Pancreas (tissue), 10 donors: Measurements from ENCODE around the gene BUB3. TPM values are rescaled to one million over a fixed set of nuclear protein-coding genes. Genes with fewer than 3 reads are reported as not detected.
A peak's percentile ranks its signal among the peaks of the same experiment; 100 is the strongest.

Experiments used
- ATAC-seq, 4 donors: fragments of 200-7000 bp; cut with Tn5 transposase; one replicate each; pipeline versions ENCODE4 v1.8.0 to v1.9.1; 2020; ENCODE audit warnings: mild to moderate bottlenecking in 4 of 4, moderate library complexity in 4 of 4
- DNase-seq, 6 donors: peaks; one replicate each; pipeline ENCODE4 v3.0.0-alpha.2; 2020
- FAIRE-seq: peaks from 2 replicates; lab custom pipeline; 2012; peaks lifted over from hg19 to GRCh38; lab: Jason Lieb, UNC
- H3K27ac ChIP-seq, 4 donors: fragments of 200-600 bp; sonication (generic); 1 replicate in 3 of 4; 2 replicates in 1 of 4; pipeline versions ENCODE4 v1.5.0 to v1.8.0; 2020
- H3K27me3 ChIP-seq, 4 donors: fragments of 200-600 bp; one replicate each; pipeline ENCODE4 v1.8.0; 2021
- H3K36me3 ChIP-seq, 3 donors: fragments of 200-600 bp; sonication (generic) in 1 of 3; one replicate each; pipeline versions ENCODE4 v1.5.0 to v1.8.0; 2020 to 2021
- H3K4me1 ChIP-seq, 3 donors: fragments of 200-600 bp; one replicate each; pipeline ENCODE4 v1.8.0; 2021
- H3K4me3 ChIP-seq, 4 donors: fragments of 200-600 bp; sonication (generic) in 2 of 4; one replicate each; pipeline versions ENCODE4 v1.5.0 to v1.8.0; 2020 to 2021
- H3K9me3 ChIP-seq, 4 donors: fragments of 200-600 bp; one replicate each; pipeline ENCODE4 v1.8.0; 2021
- CTCF ChIP-seq, 4 donors: fragments of 200-600 bp; sonication (generic) in 3 of 4; IDR thresholded peaks; one replicate each; pipeline versions ENCODE4 v1.5.0 to v1.8.0; 2021; ENCODE audit warnings: antibody characterized with exemption in 4 of 4
- WGBS, 2 donors: extraction: QIAGEN DNeasy Blood & Tissue Kit; methylation state at CpG; one replicate each; pipeline ENCODE4 v1.1.7; 2013; 5-methylcytosine and 5-hydroxymethylcytosine counted together
- intact Hi-C, 3 donors: fragments of 100-400 bp; cut with DNase I; formaldehyde crosslinking; loops; one replicate each; pipeline versions ENCODE4 v1.11.1 to v1.14.2; 2022
- polyA plus RNA-seq, 2 donors: library from polyadenylated mRNA; stranded (reverse); fragments of 200-250 nt; gene quantifications; one replicate each; pipeline ENCODE4 v1.2.3, GENCODE V29; 2013
- total RNA-seq, 6 donors: library from RNA; stranded (reverse); fragmentation: NEBNext Ultra II Directional in 4 of 6; extraction: Animal tissue kit (Norgen Biotek cat#: 25700) in 4 of 6; gene quantifications; one replicate each; pipeline versions ENCODE4 v1.2.1 to v1.2.4, GENCODE V29; 2021 to 2023
- donor health status: healthy with polysubstance abuse.
- donor health status: DM: no; HTN: no; CAD: no; lungs with moderate emphysema.
- donor health status: DM: no; HTN: no; CAD: no.
- donor health status: control.
- donor health status: control.
- donor health status: Bipolar disorder and iron deficiency.
- donor health status: DM: yes; HTN: yes; CAD: no.
- donor health status: DM: no; HTN: no; CAD: no.
- donor health status: DM: no; HTN: no; CAD: no.
- donor health status: DM: yes; HTN: yes; CAD: no.

BUB3 gene
- total and polyA plus RNA-seq, 8 donors = 10.0 to 33.8 (median 23.0) TPM

GRCh38 chr10:123143825-123144168 is 10.4 kb upstream of the BUB3 start:
- no peak overlapping the region for H3K27ac ChIP-seq
- H3K9me3 ChIP-seq = no peaks in the 10 kb centered on the region
- H3K4me3 ChIP-seq = no peak overlapping the region
- intact Hi-C loops = no loop called here
- no peak for FAIRE-seq
- peaks cover 0 to 7% (median 0%) of the 10 kb centered on the region in 3 donors for H3K4me1 ChIP-seq
- no peak for DNase-seq
- ATAC-seq = no peak
- TF ChIP-seq CTCF (IDR thresholded peaks at IDR 0.05) = no peak
- no peaks in the 10 kb centered on the region for H3K36me3 ChIP-seq
- peaks cover 4 to 74% (median 29%) of the 10 kb centered on the region in 4 donors for H3K27me3 ChIP-seq
- 11 to 13% methylated on average over 10 of the region's 10 CpGs for WGBS, 2 donors

DNA sequence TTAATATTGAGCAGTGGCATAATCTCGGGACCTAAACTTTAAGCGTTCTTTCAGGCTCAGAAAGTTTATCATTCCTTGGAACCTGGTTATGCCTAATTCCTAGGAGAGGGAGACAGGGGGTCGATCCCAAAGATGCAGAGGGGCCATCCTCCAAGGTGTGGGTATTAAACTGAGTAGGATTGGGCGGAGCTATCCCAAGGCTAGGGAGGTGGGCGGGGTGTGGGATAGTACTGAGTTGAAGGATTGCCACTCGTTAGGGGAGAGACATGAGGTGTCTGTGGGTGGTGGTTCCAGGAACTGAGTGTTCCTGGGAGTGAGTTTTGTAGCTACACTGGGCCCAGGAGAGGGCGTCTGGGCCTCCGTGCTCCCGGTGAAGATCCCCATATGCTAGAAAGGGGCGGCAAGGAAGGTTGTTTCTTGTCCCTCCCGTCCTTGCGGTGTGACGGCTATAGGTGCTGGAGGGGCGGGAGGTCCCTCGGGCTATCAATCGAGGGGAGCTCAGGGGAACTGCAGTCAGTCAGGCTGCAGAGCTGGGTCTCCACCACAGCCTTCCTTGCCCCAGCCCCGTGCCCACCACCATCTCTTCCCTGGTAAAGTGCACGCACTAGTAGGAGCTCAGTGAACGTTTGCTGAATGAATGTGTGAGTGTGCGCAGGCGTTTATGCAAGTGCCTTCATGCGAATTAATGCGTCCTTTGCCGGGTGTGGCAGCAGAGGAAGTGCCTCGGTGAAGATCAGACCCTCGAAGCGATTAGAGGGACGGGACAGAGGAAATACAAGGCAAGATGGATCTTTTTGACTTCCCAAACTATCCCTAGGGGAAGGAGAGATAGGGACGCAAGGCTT is 9.3 kb upstream of the BUB3 start:
- intact Hi-C loops = no loop called here
- DNase-seq (peak in 1 of 6 donors; percentile 33), FAIRE-seq (no peak), ATAC-seq (peak in 3 of 4 donors; percentile 24 to 39 (median 35))
- Histone ChIP-seq H3K4me1 (peaks cover 0 to 11% (median 0%) of the 10 kb centered on the region in 3 donors), H3K9me3 (no peaks in the 10 kb centered on the region), H3K27me3 (peaks cover 0 to 77% (median 31%) of the 10 kb centered on the region in 4 donors), H3K27ac (no peak overlapping the region), H3K4me3 (no peak overlapping the region), H3K36me3 (no peaks in the 10 kb centered on the region)
- no peak for TF ChIP-seq CTCF (IDR thresholded peaks at IDR 0.05)
- 3% methylated on average over 29 of the region's 29 CpGs for WGBS, 2 donors

GRCh38 chr10:123145542-123146012 is 8.6 kb upstream of the BUB3 start:
- no peak overlapping the region for H3K4me3 ChIP-seq
- no peak for TF ChIP-seq CTCF (IDR thresholded peaks at IDR 0.05)
- no peak for ATAC-seq
- no peaks in the 10 kb centered on the region for H3K36me3 ChIP-seq
- DNase-seq = no peak
- 6% methylated on average over 14 of the region's 14 CpGs for WGBS, 2 donors
- peaks cover 0 to 14% (median 0%) of the 10 kb centered on the region in 3 donors for H3K4me1 ChIP-seq
- H3K9me3 ChIP-seq = no peaks in the 10 kb centered on the region
- H3K27me3 ChIP-seq = peaks cover 0 to 76% (median 31%) of the 10 kb centered on the region in 4 donors
- H3K27ac ChIP-seq = no peak overlapping the region
- intact Hi-C loops = no loop called here
- FAIRE-seq = no peak

GRCh38 chr10:123146013-123146893 is 7.9 kb upstream of the BUB3 start:
- TF ChIP-seq CTCF (IDR thresholded peaks at IDR 0.05) = no peak
- intact Hi-C loops = no loop called here
- Histone ChIP-seq H3K4me3 (peak overlapping the region in 1 of 4 donors; percentile 10), H3K27me3 (peaks cover 0 to 76% (median 33%) of the 10 kb centered on the region in 4 donors), H3K4me1 (peaks cover 0 to 19% (median 5%) of the 10 kb centered on the region in 3 donors), H3K27ac (no peak overlapping the region), H3K9me3 (no peaks in the 10 kb centered on the region), H3K36me3 (no peaks in the 10 kb centered on the region)
- WGBS, 2 donors = 2 to 3% methylated on average over 58 to 59 of the region's 59 CpGs
- no peak for ATAC-seq
- no peak for FAIRE-seq
- DNase-seq = peak in 1 of 6 donors; percentile 35
